NB4 (cell line): ENCODE data around the gene RCL1.

ENCODE experiments used
- MYC ChIP-seq: IDR thresholded peaks from 2 replicates; pipeline ENCODE4 v1.6.1; 2011; ENCODE audit warnings: low read depth, low read length
- POLR2A ChIP-seq: IDR thresholded peaks from 2 replicates; pipeline ENCODE4 v1.6.1; 2011; ENCODE audit warnings: mild to moderate bottlenecking; ENCODE audit not compliant: insufficient read length; ENCODE audit errors: extremely low read depth
- TF ChIP-seq, protein P1 (sequence below): IDR thresholded peaks from one replicate; pipeline ENCODE4 v1.5.1; 2012; ENCODE audit warnings: low read depth, low read length
- TF ChIP-seq, protein P2 (sequence below): IDR thresholded peaks from 2 replicates; pipeline ENCODE4 v1.6.1; 2011; ENCODE audit warnings: low read depth, low read length

GRCh38 chr9:4859035-4859434 is 66.3 kb downstream of the RCL1 start:
- TF ChIP-seq, protein P1, sequence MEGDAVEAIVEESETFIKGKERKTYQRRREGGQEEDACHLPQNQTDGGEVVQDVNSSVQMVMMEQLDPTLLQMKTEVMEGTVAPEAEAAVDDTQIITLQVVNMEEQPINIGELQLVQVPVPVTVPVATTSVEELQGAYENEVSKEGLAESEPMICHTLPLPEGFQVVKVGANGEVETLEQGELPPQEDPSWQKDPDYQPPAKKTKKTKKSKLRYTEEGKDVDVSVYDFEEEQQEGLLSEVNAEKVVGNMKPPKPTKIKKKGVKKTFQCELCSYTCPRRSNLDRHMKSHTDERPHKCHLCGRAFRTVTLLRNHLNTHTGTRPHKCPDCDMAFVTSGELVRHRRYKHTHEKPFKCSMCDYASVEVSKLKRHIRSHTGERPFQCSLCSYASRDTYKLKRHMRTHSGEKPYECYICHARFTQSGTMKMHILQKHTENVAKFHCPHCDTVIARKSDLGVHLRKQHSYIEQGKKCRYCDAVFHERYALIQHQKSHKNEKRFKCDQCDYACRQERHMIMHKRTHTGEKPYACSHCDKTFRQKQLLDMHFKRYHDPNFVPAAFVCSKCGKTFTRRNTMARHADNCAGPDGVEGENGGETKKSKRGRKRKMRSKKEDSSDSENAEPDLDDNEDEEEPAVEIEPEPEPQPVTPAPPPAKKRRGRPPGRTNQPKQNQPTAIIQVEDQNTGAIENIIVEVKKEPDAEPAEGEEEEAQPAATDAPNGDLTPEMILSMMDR, result no peak
- no peak for TF ChIP-seq POLR2A
- no peak for TF ChIP-seq MYC
- TF ChIP-seq, protein P2, sequence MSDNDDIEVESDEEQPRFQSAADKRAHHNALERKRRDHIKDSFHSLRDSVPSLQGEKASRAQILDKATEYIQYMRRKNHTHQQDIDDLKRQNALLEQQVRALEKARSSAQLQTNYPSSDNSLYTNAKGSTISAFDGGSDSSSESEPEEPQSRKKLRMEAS, result no peak
